Fibroblast of pulmonary artery (primary cell): ENCODE measurements around the gene TTC7B.

Experiments used
- DNase-seq: peaks from one replicate; pipeline ENCODE4 v3.0.0-alpha.2; 2010; ENCODE audit warnings: low read depth
- H3K4me3 ChIP-seq: replicated peaks from 2 replicates; pipeline ENCODE4 v1.5.1; 2011; ENCODE audit warnings: low read depth, mild to moderate bottlenecking, control low read depth, low read length, moderate library complexity
- CTCF ChIP-seq: IDR thresholded peaks from 2 replicates; pipeline ENCODE4 v1.5.1; 2011; ENCODE audit warnings: mild to moderate bottlenecking, control low read depth, low read length, inconsistent platforms; ENCODE audit errors: missing control alignments

TTC7B gene

GRCh38 chr14:90726656-90727055 lies 89.6 kb downstream of the TTC7B start:
- no peak for TF ChIP-seq CTCF
- peak; percentile 36 for DNase-seq
- H3K4me3 ChIP-seq, result no peak overlapping the region

GRCh38 chr14:90724866-90725265 lies 91.4 kb downstream of the TTC7B start:
- no peak for DNase-seq
- no peak overlapping the region for H3K4me3 ChIP-seq
- TF ChIP-seq CTCF, result no peak

GRCh38 chr14:90722590-90722989 lies 93.6 kb downstream of the TTC7B start:
- H3K4me3 ChIP-seq, result no peak overlapping the region
- DNase-seq, result no peak
- TF ChIP-seq CTCF, result no peak

GRCh38 chr14:90721619-90722305 lies 94.5 kb downstream of the TTC7B start:
- no peak for TF ChIP-seq CTCF
- H3K4me3 ChIP-seq, result no peak overlapping the region
- DNase-seq, result no peak

- no peak overlapping the region for H3K4me3 ChIP-seq
- no peak for DNase-seq
- no peak for TF ChIP-seq CTCF
These were observed 95.4 kb downstream of the TTC7B start for GRCh38 chr14:90720832-90721231.

GRCh38 chr14:90720336-90720735 lies 95.9 kb downstream of the TTC7B start:
- no peak for TF ChIP-seq CTCF
- DNase-seq, result peak; percentile 16
- no peak overlapping the region for H3K4me3 ChIP-seq

- no peak overlapping the region for H3K4me3 ChIP-seq
- no peak for TF ChIP-seq CTCF
- no peak for DNase-seq
These were observed 98.3 kb downstream of the TTC7B start for GRCh38 chr14:90717916-90718315.
